ENCODE results near the gene WFDC1.

The WFDC1 gene

GRCh38 chr16:84357191-84357651 lies 62.5 kb downstream of the WFDC1 start:
- no peak for DNase-seq

- DNase-seq: no peak
Observed at GRCh38 chr16:84358601-84359295, 64.1 kb downstream of the WFDC1 start.

GRCh38 chr16:84359326-84359725 lies 64.6 kb downstream of the WFDC1 start:
- DNase-seq: no peak

- no peak for DNase-seq
Observed at GRCh38 chr16:84360170-84360569, 65.5 kb downstream of the WFDC1 start.

- DNase-seq: no peak
Observed at GRCh38 chr16:84360748-84361147, 66.1 kb downstream of the WFDC1 start.

GRCh38 chr16:84361546-84361945 lies 66.9 kb downstream of the WFDC1 start:
- DNase-seq: no peak

- no peak for DNase-seq
Observed at GRCh38 chr16:84362471-84362941, 67.8 kb downstream of the WFDC1 start.

- no peak for DNase-seq
Observed at GRCh38 chr16:84366208-84366607, 71.5 kb downstream of the WFDC1 start.

GRCh38 chr16:84367297-84367680 lies 72.6 kb downstream of the WFDC1 start:
- no peak for DNase-seq

GRCh38 chr16:84367750-84368307 lies 73.2 kb downstream of the WFDC1 start:
- DNase-seq: no peak

GRCh38 chr16:84368308-84368996 lies 73.8 kb downstream of the WFDC1 start, which contains the start of gene ATP2C2:
Gene ATP2C2, plus strand, starts transcription at chr16:84368538. Its CDS starts 78 bp downstream, at chr16:84368616.
- no peak for DNase-seq

- DNase-seq: no peak
Observed at GRCh38 chr16:84369105-84369504, 74.4 kb downstream of the WFDC1 start.

- no peak for DNase-seq
Observed at GRCh38 chr16:84369938-84370627, 75.4 kb downstream of the WFDC1 start.

- DNase-seq: no peak
Observed at GRCh38 chr16:84370723-84371552, 76.3 kb downstream of the WFDC1 start.

GRCh38 chr16:84371553-84371865 lies 76.8 kb downstream of the WFDC1 start:
- DNase-seq: no peak

- DNase-seq: no peak
Observed at GRCh38 chr16:84373907-84374489, 79.3 kb downstream of the WFDC1 start.

- DNase-seq: no peak
Observed at GRCh38 chr16:84378099-84378498, 83.4 kb downstream of the WFDC1 start.

GRCh38 chr16:84378567-84378966 lies 83.9 kb downstream of the WFDC1 start:
- no peak for DNase-seq

GRCh38 chr16:84379008-84379708 lies 84.5 kb downstream of the WFDC1 start:
- DNase-seq: no peak

All from stimulated activated CD4-positive, alpha-beta T cell treated with anti-CD3 and anti-CD28 coated beads, Interleukin-4, amount 100 ng/mL, for 1 hour (primary cell).